Testis (tissue), 3 donors: ENCODE data around the gene DYNC1I1. TPM values are rescaled to one million over a fixed set of nuclear protein-coding genes. Genes with fewer than 3 reads are reported as not detected.

Source experiments
- DNase-seq: peaks from one replicate; pipeline ENCODE4 v3.0.0-alpha.2; 2019
- H3K27ac ChIP-seq, 2 donors: fragments of 200-600 bp; sonication (generic); one replicate each; pipeline ENCODE4 v1.5.1; 2019
- H3K27me3 ChIP-seq: fragments of 200-600 bp; sonication (generic); one replicate; pipeline ENCODE4 v1.5.1; 2019
- H3K36me3 ChIP-seq: fragments of 200-600 bp; sonication (generic); one replicate; pipeline ENCODE4 v1.5.1; 2017; ENCODE audit warnings: low read depth; ENCODE audit errors: missing control alignments
- H3K4me1 ChIP-seq: fragments of 200-600 bp; sonication (generic); one replicate; pipeline ENCODE4 v1.5.1; 2019
- H3K4me3 ChIP-seq, 2 donors: fragments of 200-600 bp; sonication (generic); one replicate each; pipeline ENCODE4 v1.5.1; 2017 to 2019
- H3K9me3 ChIP-seq: fragments of 200-600 bp; sonication (generic); one replicate; pipeline ENCODE4 v1.5.1; 2017
- CTCF ChIP-seq, 3 experiments: fragments of 450-650 bp in 2 of 3; fragments of 200-600 bp in 1 of 3; sonication (generic) in 1 of 3; IDR thresholded peaks; one replicate each; pipeline ENCODE4 v1.5.1; 2016 to 2019; ENCODE audit warnings: antibody characterized with exemption in 3 of 3, mild to moderate bottlenecking in 2 of 3, moderate library complexity in 1 of 3
- POLR2A ChIP-seq: fragments of 450-650 bp; IDR thresholded peaks from one replicate; pipeline ENCODE4 v1.6.1; 2017; ENCODE audit warnings: antibody characterized with exemption, mild to moderate bottlenecking, moderate library complexity
- WGBS, 2 donors: methylation state at CpG; one replicate each; pipeline ENCODE4 v1.1.5; 2018; 5-methylcytosine and 5-hydroxymethylcytosine counted together
- intact Hi-C: fragments of 100-400 bp; cut with DNase I; formaldehyde crosslinking; loops from one replicate; pipeline ENCODE4 v1.15.1; 2023; ENCODE audit warnings: low total_unique reads
- polyA plus RNA-seq: library from polyadenylated mRNA; stranded (reverse); fragments of 350-450 nt; fragmentation: Illumina TruSeq; extraction: RNeasy Lipid Tissue Mini Kit (QIAGEN cat#74804); gene quantifications from one replicate; pipeline ENCODE4 v1.2.3, GENCODE V29; 2014; ENCODE audit warnings: low read depth, low replicate concordance; ENCODE audit not compliant: insufficient read depth
- total RNA-seq, 2 donors: library from RNA; depleted of rRNA; stranded (reverse); fragments of >200 nt; gene quantifications; one replicate each; pipeline ENCODE4 v1.2.3, GENCODE V29; 2016

The DYNC1I1 gene
- total and polyA plus RNA-seq, 3 donors from 2014 or later, result 3.7 to 7.1 (median 5.0) TPM

GRCh38 chr7:95817866-95818640 lies 45.7 kb downstream of the DYNC1I1 start:
- intact Hi-C loops, result no loop called here

GRCh38 chr7:95820778-95821177 lies 48.4 kb downstream of the DYNC1I1 start:
- DNase-seq, result no peak

More at GRCh38 chr7:95817866-95818640, 45.7 kb downstream of the DYNC1I1 start:
- no peaks in the 10 kb centered on the region for H3K4me1 ChIP-seq
- no peaks in the 10 kb centered on the region for H3K9me3 ChIP-seq
- no peak overlapping the region for H3K4me3 ChIP-seq
- 87 to 92% methylated on average over 6 of the region's 6 CpGs for WGBS, 2 donors
- no peaks in the 10 kb centered on the region for H3K36me3 ChIP-seq
- H3K27me3 ChIP-seq, result no peaks in the 10 kb centered on the region
- DNase-seq, result no peak
- TF ChIP-seq CTCF (IDR thresholded peaks at IDR 0.05) (no peak), POLR2A (no peak)
- no peak overlapping the region for H3K27ac ChIP-seq

GRCh38 chr7:95822717-95823116 lies 50.4 kb downstream of the DYNC1I1 start:
- no peak for DNase-seq
- Histone ChIP-seq H3K9me3 (no peaks in the 10 kb centered on the region), H3K4me1 (no peaks in the 10 kb centered on the region), H3K36me3 (no peaks in the 10 kb centered on the region), H3K27me3 (no peaks in the 10 kb centered on the region), H3K27ac (no peak overlapping the region), H3K4me3 (no peak overlapping the region)
- WGBS, 2 donors, result 76 to 79% methylated on average over 3 of the region's 3 CpGs
- intact Hi-C loops, result no loop called here
- no peak for TF ChIP-seq CTCF (IDR thresholded peaks at IDR 0.05)

More at GRCh38 chr7:95820778-95821177, 48.4 kb downstream of the DYNC1I1 start:
- Histone ChIP-seq H3K9me3 (no peaks in the 10 kb centered on the region), H3K4me1 (no peaks in the 10 kb centered on the region), H3K36me3 (no peaks in the 10 kb centered on the region), H3K4me3 (no peak overlapping the region), H3K27ac (no peak overlapping the region), H3K27me3 (no peaks in the 10 kb centered on the region)
- 83 to 94% methylated on average over 7 of the region's 7 CpGs for WGBS, 2 donors
- intact Hi-C loops, result no loop called here
- TF ChIP-seq CTCF (IDR thresholded peaks at IDR 0.05) (no peak), POLR2A (no peak)

GRCh38 chr7:95824616-95825015 lies 52.3 kb downstream of the DYNC1I1 start:
- WGBS, 2 donors, result 85 to 94% methylated on average over 5 of the region's 5 CpGs
- DNase-seq, result no peak
- Histone ChIP-seq H3K36me3 (no peaks in the 10 kb centered on the region), H3K4me1 (no peaks in the 10 kb centered on the region), H3K27me3 (no peaks in the 10 kb centered on the region), H3K9me3 (no peaks in the 10 kb centered on the region), H3K27ac (no peak overlapping the region), H3K4me3 (no peak overlapping the region)
- intact Hi-C loops, result no loop called here
- TF ChIP-seq POLR2A, result no peak
- no peak for TF ChIP-seq CTCF (IDR thresholded peaks at IDR 0.05)
